H1 (cell line): ENCODE results near the gene KCTD3.

Experiments
- CTCF ChIP-seq, 3 experiments: IDR thresholded peaks; 1 replicate in 2 of 3; 2 replicates in 1 of 3; pipeline versions ENCODE4 v1.5.1 to v1.6.1; 2011; ENCODE audit warnings: low read length in 3 of 3, mild to moderate bottlenecking in 3 of 3, inconsistent platforms in 2 of 3, low read depth in 1 of 3, moderate library complexity in 1 of 3; ENCODE audit not compliant: insufficient read depth in 1 of 3; ENCODE audit errors: control extremely low read depth in 1 of 3
- KDM5A ChIP-seq: fragments of 200-600 bp; IDR thresholded peaks from 2 replicates; pipeline ENCODE4 v1.7.1; 2012; ENCODE audit warnings: mild to moderate bottlenecking, low read length, inconsistent platforms, mixed read lengths
- POLR2AphosphoS5 ChIP-seq: IDR thresholded peaks from 2 replicates; pipeline ENCODE4 v1.6.1; 2011; ENCODE audit warnings: low read depth, low read length

GRCh38 chr1:215631489-215631888 lies 64.4 kb downstream of the KCTD3 start:
- TF ChIP-seq CTCF (IDR thresholded peaks at IDR 0.05; ENCODE audit: control extremely low read depth in 1 of 3, insufficient read depth in 1 of 3, low read depth in 1 of 3, low read length in 3 of 3), result no peak
- TF ChIP-seq POLR2AphosphoS5, result no peak
- TF ChIP-seq KDM5A, result no peak
